Liver (tissue), 9 donors: Measurements from ENCODE around the gene GLI1. TPM values are rescaled to one million over a fixed set of nuclear protein-coding genes. Genes with fewer than 3 reads are reported as not detected.

Experiments used
- DNase-seq: peaks from one replicate; pipeline ENCODE4 v3.0.0-alpha.2; 2017; ENCODE audit warnings: low spot score
- H3K27ac ChIP-seq, 2 donors: one replicate each; pipeline ENCODE4 v1.7.0; 2013; ENCODE audit warnings: inconsistent platforms in 2 of 2, low read length in 2 of 2, control low read depth in 1 of 2, low read depth in 1 of 2, mild to moderate bottlenecking in 1 of 2
- H3K27me3 ChIP-seq, 4 donors: one replicate each; pipeline versions ENCODE4 v1.6.1 to v1.7.0; 2013; ENCODE audit warnings: low read length in 3 of 4, inconsistent platforms in 1 of 4, mild to moderate bottlenecking in 1 of 4, moderate library complexity in 1 of 4; ENCODE audit not compliant: control insufficient read depth in 4 of 4, insufficient read depth in 4 of 4
- H3K36me3 ChIP-seq, 4 donors: one replicate each; pipeline versions ENCODE4 v1.6.1 to v1.7.0; 2013; ENCODE audit warnings: low read length in 3 of 4, mild to moderate bottlenecking in 3 of 4, low read depth in 1 of 4, moderate library complexity in 1 of 4; ENCODE audit not compliant: control insufficient read depth in 4 of 4, insufficient read depth in 3 of 4
- H3K4me1 ChIP-seq, 4 donors: one replicate each; pipeline versions ENCODE4 v1.6.1 to v1.7.0; 2013; ENCODE audit warnings: low read length in 3 of 4, mild to moderate bottlenecking in 3 of 4, moderate library complexity in 1 of 4; ENCODE audit not compliant: control insufficient read depth in 4 of 4, insufficient read depth in 4 of 4
- H3K4me3 ChIP-seq, 3 donors: one replicate each; pipeline versions ENCODE4 v1.6.1 to v1.7.0; 2013; ENCODE audit warnings: low read length in 3 of 3, control low read depth in 1 of 3, low read depth in 1 of 3, mild to moderate bottlenecking in 1 of 3
- H3K9ac ChIP-seq, 2 donors: one replicate each; pipeline ENCODE4 v1.7.0; 2013; ENCODE audit warnings: low read length in 2 of 2, mild to moderate bottlenecking in 2 of 2, moderate library complexity in 2 of 2, control low read depth in 1 of 2, low read depth in 1 of 2
- H3K9me3 ChIP-seq, 4 donors: one replicate each; pipeline versions ENCODE4 v1.6.1 to v1.7.0; 2013; ENCODE audit warnings: low read length in 3 of 4; ENCODE audit not compliant: control insufficient read depth in 4 of 4
- CTCF ChIP-seq: fragments of 150-350 bp; IDR thresholded peaks from 2 replicates; pipeline ENCODE4 v1.5.1; 2017; ENCODE audit warnings: improper control_type of control experiment, low read depth, low read length; ENCODE audit not compliant: missing input control
- EGR1 ChIP-seq, 2 donors: IDR thresholded peaks; 2 replicates each; pipeline ENCODE4 v1.6.1; 2016 to 2018; ENCODE audit warnings: antibody characterized with exemption in 2 of 2, low read depth in 2 of 2
- GABPA ChIP-seq, 2 donors: IDR thresholded peaks in 1 of 2; conservative IDR thresholded peaks in 1 of 2; 2 replicates each; pipeline ENCODE4 v1.6.1; 2016; ENCODE audit warnings: antibody characterized with exemption in 2 of 2, mild to moderate bottlenecking in 1 of 2, moderate library complexity in 1 of 2
- HNF4A ChIP-seq, 2 donors: conservative IDR thresholded peaks; 2 replicates each; pipeline ENCODE4 v1.6.1; 2016; ENCODE audit warnings: antibody characterized with exemption in 2 of 2, mild to moderate bottlenecking in 2 of 2
- HNF4G ChIP-seq: IDR thresholded peaks from 2 replicates; pipeline ENCODE4 v1.6.1; 2016; ENCODE audit warnings: antibody characterized with exemption
- JUND ChIP-seq, 2 donors: IDR thresholded peaks; 2 replicates each; pipeline ENCODE4 v1.6.1; 2016; ENCODE audit warnings: antibody characterized with exemption in 2 of 2
- MAX ChIP-seq: IDR thresholded peaks from 2 replicates; pipeline ENCODE4 v1.6.1; 2016; ENCODE audit warnings: antibody characterized with exemption
- RAD21 ChIP-seq, 2 donors: IDR thresholded peaks; 2 replicates each; pipeline ENCODE4 v1.6.1; 2016; ENCODE audit warnings: antibody characterized with exemption in 2 of 2, mild to moderate bottlenecking in 2 of 2
- REST ChIP-seq: IDR thresholded peaks from 2 replicates; pipeline ENCODE4 v1.6.1; 2016; ENCODE audit warnings: antibody characterized with exemption, mild to moderate bottlenecking
- RXRA ChIP-seq, 2 donors: IDR thresholded peaks; 2 replicates each; pipeline ENCODE4 v1.6.1; 2017 to 2018; ENCODE audit warnings: antibody characterized with exemption in 2 of 2, mild to moderate bottlenecking in 1 of 2
- SP1 ChIP-seq: IDR thresholded peaks from 2 replicates; pipeline ENCODE4 v1.6.1; 2018; ENCODE audit warnings: antibody characterized with exemption, mild to moderate bottlenecking
- TAF1 ChIP-seq: conservative IDR thresholded peaks from 2 replicates; pipeline ENCODE4 v1.6.1; 2016; ENCODE audit warnings: antibody characterized with exemption, mild to moderate bottlenecking
- YY1 ChIP-seq: IDR thresholded peaks from 2 replicates; pipeline ENCODE4 v1.6.1; 2016; ENCODE audit warnings: antibody characterized with exemption, mild to moderate bottlenecking
- WGBS: extraction: QIAGEN DNeasy Blood & Tissue Kit; methylation state at CpG from one replicate; pipeline ENCODE4 v1.1.7; 2013; 5-methylcytosine and 5-hydroxymethylcytosine counted together
- polyA plus RNA-seq, 2 donors: library from polyadenylated mRNA; stranded (reverse) in 1 of 2; unstranded in 1 of 2; fragments of 200-250 nt in 1 of 2; fragments of >200 nt in 1 of 2; fragmentation: Nextera tagmentation in 1 of 2; extraction: Ambion mirVana in 1 of 2; gene quantifications; one replicate each; pipeline versions ENCODE4 v1.2.1 to v1.2.3, GENCODE V29; 2013 to 2015
- total RNA-seq, 2 donors: library from RNA; depleted of rRNA; stranded (reverse); fragments of >200 nt; gene quantifications; one replicate each; pipeline ENCODE4 v1.2.3, GENCODE V29; 2014
- TF ChIP-seq, protein P1 (sequence below): IDR thresholded peaks from 2 replicates; pipeline ENCODE4 v1.6.1; 2016; ENCODE audit warnings: antibody characterized with exemption
- TF ChIP-seq, protein P2 (sequence below): IDR thresholded peaks from 2 replicates; pipeline ENCODE4 v1.6.1; 2016; ENCODE audit warnings: antibody characterized with exemption
- donor health status: healthy.
- donor health status: healthy.
- donor health status: healthy.
- donor health status: healthy.
- donor health status: healthy.

The GLI1 gene
- total and polyA plus RNA-seq, 4 donors: 0.09 to 0.44 (median 0.24) TPM

DNA sequence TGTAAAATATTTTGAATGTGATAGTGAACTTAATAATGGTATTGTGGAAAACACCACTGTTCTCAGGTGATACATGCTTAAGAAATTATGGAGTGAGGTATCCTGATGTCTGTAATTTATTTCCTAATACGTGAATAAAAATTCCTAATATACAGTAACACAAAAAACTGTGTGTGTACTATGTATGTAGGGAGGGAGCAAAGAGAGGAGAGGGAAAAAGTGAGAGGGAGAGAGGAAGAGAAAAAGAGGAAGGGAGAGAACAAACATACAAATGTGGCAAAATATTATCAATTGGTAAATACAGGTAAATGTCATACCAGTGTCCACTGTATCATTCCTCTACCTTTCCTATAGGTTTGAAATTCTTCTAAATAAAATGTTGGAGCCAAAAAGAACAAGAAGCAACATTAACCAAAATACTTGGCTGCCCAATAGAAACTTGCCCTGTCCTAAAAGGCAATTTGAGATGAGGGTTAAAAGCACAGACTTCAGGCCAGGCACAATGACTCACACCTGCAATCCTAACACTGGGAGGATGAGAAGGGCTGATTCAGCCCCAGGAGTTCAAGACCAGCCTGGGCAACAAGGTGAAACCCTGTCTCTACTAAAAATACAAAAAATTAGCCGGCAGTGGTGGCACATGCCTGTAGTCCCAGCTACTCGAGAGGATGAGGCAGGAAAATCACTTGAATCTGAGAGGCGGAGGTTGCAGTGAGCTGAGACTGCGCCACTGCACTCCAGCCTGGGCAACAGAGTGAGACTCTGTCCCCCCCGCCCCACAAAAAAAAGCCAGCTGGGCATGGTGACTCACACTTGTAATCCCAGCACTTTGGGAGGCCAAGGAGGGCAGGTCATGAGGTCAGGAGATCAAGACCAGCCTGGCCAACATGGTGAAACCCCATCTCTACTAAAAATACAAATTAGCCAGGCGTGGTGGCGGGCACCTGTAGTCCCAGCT lies 43.3 kb upstream of the GLI1 start:
- Histone ChIP-seq H3K9ac (no peak overlapping the region), H3K27me3 (no peaks in the 10 kb centered on the region), H3K36me3 (peaks cover 0 to 7% (median 2%) of the 10 kb centered on the region in 4 donors), H3K27ac (peak overlapping the region in 1 of 2 donors; percentile 19), H3K4me3 (no peak overlapping the region), H3K4me1 (peaks cover 5 to 21% (median 13%) of the 10 kb centered on the region in 4 donors), H3K9me3 (no peaks in the 10 kb centered on the region)
- TF ChIP-seq REST: no peak
- no peak for TF ChIP-seq RXRA (IDR thresholded peaks at IDR 0.05)
- TF ChIP-seq, protein P1, sequence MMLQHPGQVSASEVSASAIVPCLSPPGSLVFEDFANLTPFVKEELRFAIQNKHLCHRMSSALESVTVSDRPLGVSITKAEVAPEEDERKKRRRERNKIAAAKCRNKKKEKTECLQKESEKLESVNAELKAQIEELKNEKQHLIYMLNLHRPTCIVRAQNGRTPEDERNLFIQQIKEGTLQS: no peak
- TF ChIP-seq, protein P2, sequence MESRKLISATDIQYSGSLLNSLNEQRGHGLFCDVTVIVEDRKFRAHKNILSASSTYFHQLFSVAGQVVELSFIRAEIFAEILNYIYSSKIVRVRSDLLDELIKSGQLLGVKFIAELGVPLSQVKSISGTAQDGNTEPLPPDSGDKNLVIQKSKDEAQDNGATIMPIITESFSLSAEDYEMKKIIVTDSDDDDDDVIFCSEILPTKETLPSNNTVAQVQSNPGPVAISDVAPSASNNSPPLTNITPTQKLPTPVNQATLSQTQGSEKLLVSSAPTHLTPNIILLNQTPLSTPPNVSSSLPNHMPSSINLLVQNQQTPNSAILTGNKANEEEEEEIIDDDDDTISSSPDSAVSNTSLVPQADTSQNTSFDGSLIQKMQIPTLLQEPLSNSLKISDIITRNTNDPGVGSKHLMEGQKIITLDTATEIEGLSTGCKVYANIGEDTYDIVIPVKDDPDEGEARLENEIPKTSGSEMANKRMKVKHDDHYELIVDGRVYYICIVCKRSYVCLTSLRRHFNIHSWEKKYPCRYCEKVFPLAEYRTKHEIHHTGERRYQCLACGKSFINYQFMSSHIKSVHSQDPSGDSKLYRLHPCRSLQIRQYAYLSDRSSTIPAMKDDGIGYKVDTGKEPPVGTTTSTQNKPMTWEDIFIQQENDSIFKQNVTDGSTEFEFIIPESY: no peak
- no peak for TF ChIP-seq MAX
- TF ChIP-seq JUND (IDR thresholded peaks at IDR 0.05): no peak
- no peak for TF ChIP-seq RAD21 (IDR thresholded peaks at IDR 0.05)
- TF ChIP-seq TAF1: no peak
- TF ChIP-seq YY1: no peak
- no peak for TF ChIP-seq GABPA (IDR thresholded peaks at IDR 0.05 in 1 of 2, conservative IDR thresholded peaks at IDR 0.05 in 1 of 2)
- TF ChIP-seq EGR1 (IDR thresholded peaks at IDR 0.05; ENCODE audit: low read depth in 2 of 2): no peak
- TF ChIP-seq HNF4G: no peak
- no peak for TF ChIP-seq SP1
- 95% methylated on average over 8 of the region's 8 CpGs for WGBS
- DNase-seq: no peak

GRCh38 chr12:57418255-57418654 lies 41.3 kb upstream of the GLI1 start:
- Histone ChIP-seq H3K27me3 (no peaks in the 10 kb centered on the region), H3K9me3 (no peaks in the 10 kb centered on the region), H3K4me1 (peaks cover 7 to 21% (median 13%) of the 10 kb centered on the region in 4 donors), H3K9ac (no peak overlapping the region), H3K27ac (peak overlapping the region in 1 of 2 donors; percentile 3), H3K4me3 (no peak overlapping the region), H3K36me3 (peaks cover 0 to 7% (median 4%) of the 10 kb centered on the region in 4 donors)
- WGBS: 52% methylated on average over 9 of the region's 9 CpGs
- no peak for TF ChIP-seq CTCF
- peak; percentile 8 to 30 for TF ChIP-seq RXRA (IDR thresholded peaks at IDR 0.05)
- TF ChIP-seq RAD21 (IDR thresholded peaks at IDR 0.05): peak; percentile 17 to 43
- TF ChIP-seq HNF4A (conservative IDR thresholded peaks at IDR 0.05): peak; percentile 69 to 73
- peak; percentile 61 for TF ChIP-seq YY1
- TF ChIP-seq EGR1 (IDR thresholded peaks at IDR 0.05; ENCODE audit: low read depth in 2 of 2): no peak
- TF ChIP-seq SP1: peak; percentile 37
- TF ChIP-seq REST: peak; percentile 22
- TF ChIP-seq, protein P2: no peak
- DNase-seq: no peak
